DMS 273 treated with DMSO at 0.1 percent for 48 hours (cell line): ENCODE measurements around the gene SLC35B4.

Experiments used
- DNase-seq: peaks from one replicate; lab custom pipeline; 2025; lab: John Stamatoyannopoulos, UW

Gene SLC35B4

GRCh38 chr7:134316539-134317344, at the start of gene SLC35B4:
Gene SLC35B4 (minus strand): TSS chr7:134316930. CDS start chr7:134316751, 179 bp downstream.
- peak; percentile 99 for DNase-seq

GRCh38 chr7:134366481-134366880, 49.8 kb upstream of the SLC35B4 start:
- DNase-seq = no peak

GRCh38 chr7:134365341-134366054, 48.8 kb upstream of the SLC35B4 start:
- no peak for DNase-seq

GRCh38 chr7:134364619-134365037, 47.9 kb upstream of the SLC35B4 start:
- no peak for DNase-seq

- no peak for DNase-seq
These were observed 46.1 kb upstream of the SLC35B4 start for GRCh38 chr7:134362587-134363483.

- no peak for DNase-seq
These were observed 43.2 kb upstream of the SLC35B4 start for GRCh38 chr7:134359787-134360432.

- DNase-seq = peak; percentile 22
These were observed 40.8 kb upstream of the SLC35B4 start for GRCh38 chr7:134357486-134357885.

- peak; percentile 73 for DNase-seq
These were observed 39.7 kb upstream of the SLC35B4 start for GRCh38 chr7:134356421-134356936.

GRCh38 chr7:134355927-134356326, 39.2 kb upstream of the SLC35B4 start:
- DNase-seq = no peak

GRCh38 chr7:134355004-134355525, 38.3 kb upstream of the SLC35B4 start:
- no peak for DNase-seq

GRCh38 chr7:134353411-134353810, 36.7 kb upstream of the SLC35B4 start:
- DNase-seq = no peak

- no peak for DNase-seq
These were observed 34.7 kb upstream of the SLC35B4 start for GRCh38 chr7:134351424-134351823.

- no peak for DNase-seq
These were observed 34.0 kb upstream of the SLC35B4 start for GRCh38 chr7:134350709-134351108.

- no peak for DNase-seq
These were observed 30.8 kb upstream of the SLC35B4 start for GRCh38 chr7:134347567-134347966.

- peak; percentile 64 for DNase-seq
These were observed 27.1 kb upstream of the SLC35B4 start for GRCh38 chr7:134343796-134344195.

GRCh38 chr7:134343136-134343535, 26.4 kb upstream of the SLC35B4 start:
- peak; percentile 42 for DNase-seq

GRCh38 chr7:134339475-134339874, 22.7 kb upstream of the SLC35B4 start:
- DNase-seq = no peak

GRCh38 chr7:134337980-134338379, 21.2 kb upstream of the SLC35B4 start:
- no peak for DNase-seq

GRCh38 chr7:134334408-134334807, 17.7 kb upstream of the SLC35B4 start:
- no peak for DNase-seq

GRCh38 chr7:134333943-134334342, 17.2 kb upstream of the SLC35B4 start:
- no peak for DNase-seq

GRCh38 chr7:134332892-134333291, 16.2 kb upstream of the SLC35B4 start:
- DNase-seq = no peak
